Measurements from ENCODE around the gene AGPAT1.
A peak's percentile ranks its signal among the peaks of the same experiment; 100 is the strongest.
"Not testable (repeated sequence)": the region's sequence is repeated elsewhere in the genome, so short reads cannot be mapped to it uniquely, and the experiment has no call there.

AGPAT1 gene

DNA sequence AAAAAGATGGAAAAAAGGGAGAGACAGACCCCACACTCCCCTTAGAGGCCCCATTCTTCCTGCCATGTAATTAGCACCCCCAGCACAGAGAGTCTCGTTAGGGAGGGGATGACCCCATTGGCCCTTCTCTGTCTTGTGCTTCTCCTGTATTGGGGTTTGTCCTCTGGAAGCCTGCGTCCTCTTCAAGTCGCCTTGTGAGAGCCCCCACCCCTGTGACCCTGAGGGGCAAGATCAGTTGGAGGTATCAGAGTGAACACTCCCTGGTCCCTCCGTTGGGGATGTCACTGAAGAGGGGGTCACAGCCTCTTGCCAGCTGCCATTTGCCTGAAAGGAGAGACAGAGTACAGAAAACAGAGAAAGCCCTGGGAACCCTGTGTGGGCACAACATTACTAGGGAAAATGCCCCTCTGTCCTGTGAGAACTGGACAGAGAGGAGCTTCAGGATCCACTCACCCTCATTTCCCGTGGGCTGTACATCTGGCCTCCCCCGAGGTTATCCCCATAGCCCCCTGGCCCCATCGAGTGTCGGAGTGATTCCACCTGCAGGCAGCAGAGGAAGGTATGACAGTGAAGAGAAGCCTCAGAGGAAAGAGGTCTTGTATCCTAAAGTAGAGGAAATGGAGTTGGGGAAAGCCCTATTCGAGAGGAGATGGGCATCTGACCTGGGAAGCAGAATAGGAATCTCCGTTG is 10.4 kb upstream of the AGPAT1 start:
- H3K27me3 Mint-ChIP-seq, H3K9me3 Mint-ChIP-seq, CTCF ChIA-PET, DNase-seq: not testable (repeated sequence)
- Mint-ChIP-seq H3K36me3 (peaks cover 60% of the 10 kb centered on the region), H3K4me1 (peaks cover 44% of the 10 kb centered on the region), H3K27ac (peak overlapping the region; percentile 85), H3K4me3 (peak overlapping the region; percentile 41)

- Mint-ChIP-seq H3K4me1 (peaks cover 47% of the 10 kb centered on the region), H3K36me3 (peaks cover 57% of the 10 kb centered on the region), H3K27ac (peak overlapping the region; percentile 81)
- H3K27me3 Mint-ChIP-seq, DNase-seq, H3K9me3 Mint-ChIP-seq, H3K4me3 Mint-ChIP-seq, CTCF ChIA-PET: not testable (repeated sequence)
Measured at GRCh38 chr6:32185681-32186131, 9.8 kb upstream of the AGPAT1 start.

GRCh38 chr6:32184084-32184640 is 8.3 kb upstream of the AGPAT1 start, which contains the start of gene AGER:
Gene AGER (minus strand): TSS chr6:32184253. CDS start chr6:32184222, 31 bp downstream.
- Mint-ChIP-seq H3K27me3 (peaks cover 5% of the 10 kb centered on the region), H3K4me1 (peaks cover 61% of the 10 kb centered on the region), H3K9me3 (no peaks in the 10 kb centered on the region), H3K4me3 (no peak within 1 kb of the TSS), H3K27ac (no peak within 1 kb of the TSS), H3K36me3 (peaks cover 58% of the 10 kb centered on the region)
- peak; percentile 13 for DNase-seq
- CTCF ChIA-PET = no interaction called here

DNA sequence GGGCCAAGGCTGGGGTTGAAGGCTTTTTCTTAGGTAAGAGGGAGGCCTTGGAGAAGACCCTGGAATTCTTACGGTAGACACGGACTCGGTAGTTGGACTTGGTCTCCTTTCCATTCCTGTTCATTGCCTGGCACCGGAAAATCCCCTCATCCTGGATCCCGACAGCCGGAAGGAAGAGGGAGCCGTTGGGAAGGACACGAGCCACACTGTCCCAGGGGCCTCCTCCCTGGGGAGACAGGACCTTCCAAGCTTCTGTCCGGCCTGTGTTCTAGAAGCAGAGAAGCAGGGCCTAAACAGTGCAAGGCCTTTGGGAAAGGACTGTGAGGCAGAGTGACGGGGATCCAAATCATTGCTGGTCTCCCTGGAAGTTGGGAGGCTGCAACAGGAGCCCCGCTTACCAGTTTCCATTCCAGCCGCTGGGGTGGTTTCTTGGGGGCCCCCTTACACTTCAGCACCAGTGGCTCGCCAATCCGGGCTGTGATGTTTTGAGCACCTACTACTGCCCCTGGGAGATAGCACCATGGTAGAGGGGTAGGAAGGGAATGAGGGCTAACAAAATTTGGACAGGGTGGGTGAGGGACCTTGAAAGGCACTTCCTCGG is 7.7 kb upstream of the AGPAT1 start:
- H3K36me3 Mint-ChIP-seq = peaks cover 57% of the 10 kb centered on the region
- peaks cover 61% of the 10 kb centered on the region for H3K4me1 Mint-ChIP-seq
- H3K27ac Mint-ChIP-seq = no peak overlapping the region
- CTCF ChIA-PET = no interaction called here
- H3K9me3 Mint-ChIP-seq = no peaks in the 10 kb centered on the region
- H3K27me3 Mint-ChIP-seq = no peaks in the 10 kb centered on the region
- no peak for DNase-seq
- no peak overlapping the region for H3K4me3 Mint-ChIP-seq

- no peaks in the 10 kb centered on the region for H3K27me3 Mint-ChIP-seq
- H3K9me3 Mint-ChIP-seq = no peaks in the 10 kb centered on the region
- H3K36me3 Mint-ChIP-seq = peaks cover 54% of the 10 kb centered on the region
- CTCF ChIA-PET = interaction anchor here (1.1 to 1.7 kb wide), 2 partner anchors 8 to 10 kb away, joined by 6 read pairs; partner anchors contain the start of gene GPSM3
- H3K4me3 Mint-ChIP-seq = no peak overlapping the region
- peaks cover 58% of the 10 kb centered on the region for H3K4me1 Mint-ChIP-seq
- no peak for DNase-seq
- H3K27ac Mint-ChIP-seq = no peak overlapping the region
Measured at GRCh38 chr6:32183030-32183429, 7.1 kb upstream of the AGPAT1 start.

GRCh38 chr6:32182555-32182981 is 6.7 kb upstream of the AGPAT1 start:
- no peak for DNase-seq
- CTCF ChIA-PET = interaction anchor here (1.1 to 1.7 kb wide), 2 partner anchors 9 to 10 kb away, joined by 6 read pairs; partner anchors contain the start of gene GPSM3
- no peak overlapping the region for H3K4me3 Mint-ChIP-seq
- no peaks in the 10 kb centered on the region for H3K9me3 Mint-ChIP-seq
- peaks cover 50% of the 10 kb centered on the region for H3K36me3 Mint-ChIP-seq
- H3K27me3 Mint-ChIP-seq = no peaks in the 10 kb centered on the region
- H3K27ac Mint-ChIP-seq = peak overlapping the region; percentile 6
- peaks cover 55% of the 10 kb centered on the region for H3K4me1 Mint-ChIP-seq

DNA sequence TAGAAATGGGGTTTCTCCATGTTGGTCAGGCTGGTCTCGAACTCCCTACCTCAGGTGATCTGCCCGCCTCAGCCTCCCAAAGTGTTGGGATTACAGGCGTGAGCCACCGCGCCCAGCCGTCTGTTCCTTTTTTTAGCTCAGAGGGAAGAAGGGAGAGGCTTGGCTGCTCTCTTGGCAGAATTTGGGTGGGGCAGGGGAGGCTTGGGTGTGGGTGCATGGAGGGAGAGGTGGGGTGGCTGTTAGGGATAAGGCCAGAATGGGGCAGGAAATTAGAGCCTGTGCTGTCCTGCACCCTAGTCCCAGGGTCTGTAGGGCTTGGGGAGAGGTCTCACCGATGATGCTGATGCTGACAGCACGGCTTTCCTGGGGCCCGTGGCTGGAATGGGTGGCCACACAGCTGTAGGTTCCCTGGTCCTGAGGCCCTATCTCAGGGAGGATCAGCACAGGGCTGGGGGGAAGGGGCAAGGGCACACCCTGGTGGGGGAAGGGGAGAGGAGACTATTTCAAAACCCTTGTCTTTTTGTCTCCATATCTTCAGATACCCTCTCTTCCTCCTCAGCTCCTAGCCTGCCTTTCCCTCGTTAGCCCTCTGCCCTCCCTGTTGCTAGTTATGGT is 6.1 kb upstream of the AGPAT1 start:
- Mint-ChIP-seq H3K9me3 (no peaks in the 10 kb centered on the region), H3K4me3 (no peak overlapping the region), H3K27ac (peak overlapping the region; percentile 6), H3K27me3 (no peaks in the 10 kb centered on the region), H3K36me3 (peaks cover 45% of the 10 kb centered on the region), H3K4me1 (peaks cover 54% of the 10 kb centered on the region)
- CTCF ChIA-PET = interaction anchor here (1.0 to 1.7 kb wide), 3 partner anchors 9 to 64 kb away, joined by 3 to 6 read pairs (median 6); partner anchors contain the start of gene GPSM3
- DNase-seq = no peak

- Mint-ChIP-seq H3K27ac (no peak overlapping the region), H3K4me1 (peaks cover 54% of the 10 kb centered on the region), H3K27me3 (no peaks in the 10 kb centered on the region), H3K9me3 (no peaks in the 10 kb centered on the region), H3K36me3 (peaks cover 38% of the 10 kb centered on the region), H3K4me3 (no peak overlapping the region)
- CTCF ChIA-PET = interaction anchor here (1.0 to 1.7 kb wide), 2 partner anchors 10 to 63 kb away, joined by 3 to 6 read pairs; no protein-coding TSS in a partner anchor
- DNase-seq = no peak
Measured at GRCh38 chr6:32181148-32181702, 5.3 kb upstream of the AGPAT1 start.

- Mint-ChIP-seq H3K36me3 (peaks cover 29% of the 10 kb centered on the region), H3K27me3 (no peaks in the 10 kb centered on the region), H3K27ac (peak overlapping the region; percentile 30), H3K4me1 (peaks cover 52% of the 10 kb centered on the region), H3K4me3 (peak overlapping the region; percentile 85), H3K9me3 (no peaks in the 10 kb centered on the region)
- DNase-seq = no peak
- CTCF ChIA-PET = no interaction called here
Measured at GRCh38 chr6:32179766-32180405, 4.0 kb upstream of the AGPAT1 start.

DNA sequence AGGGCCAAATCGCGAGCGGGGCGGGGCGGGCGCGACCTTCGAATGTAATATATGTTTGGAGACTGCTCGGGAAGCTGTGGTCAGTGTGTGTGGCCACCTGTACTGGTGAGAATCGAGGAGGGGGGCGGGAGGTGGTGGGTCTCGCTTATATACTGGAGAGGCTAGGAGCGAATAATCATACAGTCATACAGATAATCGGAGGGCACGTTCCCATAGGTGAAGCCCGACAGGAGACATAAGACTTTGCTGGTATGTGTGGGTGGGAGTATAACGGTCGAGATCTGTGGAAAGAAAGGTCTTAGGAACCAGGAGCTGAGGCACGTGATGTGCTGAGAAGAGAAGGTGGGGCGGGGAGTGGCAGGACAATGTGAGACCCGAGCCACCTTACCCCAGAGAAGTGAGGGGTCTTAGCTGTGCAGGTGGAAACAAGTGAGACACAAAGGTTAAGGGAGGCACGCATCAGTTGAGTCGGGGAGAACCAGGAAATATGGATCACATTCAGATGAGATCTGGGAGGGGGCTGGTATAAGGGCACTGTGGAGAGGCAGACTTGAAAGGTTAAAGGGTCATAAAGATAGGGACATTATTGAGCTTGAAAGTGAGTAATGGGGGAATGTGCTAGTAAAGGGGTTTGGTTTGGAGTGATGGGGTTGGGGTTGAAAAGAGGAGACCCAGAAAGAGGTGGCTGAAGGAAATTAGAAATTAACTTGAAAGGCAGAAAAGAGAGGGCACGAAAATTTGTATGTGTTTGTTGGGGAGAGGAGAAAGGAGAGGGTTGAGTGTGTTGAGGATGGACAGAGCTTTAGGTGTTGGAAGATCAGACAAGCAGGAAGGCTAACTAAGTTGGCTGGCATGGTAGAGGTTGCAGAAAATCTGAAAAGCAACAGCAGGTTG is 2.9 kb upstream of the AGPAT1 start:
- H3K27ac Mint-ChIP-seq = peak overlapping the region; percentile 92
- DNase-seq = peak; percentile 34
- CTCF ChIA-PET = interaction anchor here (0.8 to 1.5 kb wide), 2 partner anchors 17 to 30 kb away, joined by 3 to 5 read pairs; no protein-coding TSS in a partner anchor
- H3K36me3 Mint-ChIP-seq = peaks cover 28% of the 10 kb centered on the region
- H3K4me1 Mint-ChIP-seq = peaks cover 63% of the 10 kb centered on the region
- H3K4me3 Mint-ChIP-seq = peak overlapping the region; percentile 85
- no peaks in the 10 kb centered on the region for H3K27me3 Mint-ChIP-seq
- H3K9me3 Mint-ChIP-seq = no peaks in the 10 kb centered on the region

- CTCF ChIA-PET = interaction anchor here (0.7 to 1.8 kb wide), 4 partner anchors 13 to 18 kb away, joined by 3 to 9 read pairs (median 5); partner anchors contain the start of gene GPSM3
- H3K27me3 Mint-ChIP-seq = no peaks in the 10 kb centered on the region
- DNase-seq = peak; percentile 97
Measured at GRCh38 chr6:32177788-32178546, 2.1 kb upstream of the AGPAT1 start, which contains the start of gene RNF5. Gene RNF5 (plus strand): TSS chr6:32178405. CDS start chr6:32178512, 107 bp downstream.

DNA sequence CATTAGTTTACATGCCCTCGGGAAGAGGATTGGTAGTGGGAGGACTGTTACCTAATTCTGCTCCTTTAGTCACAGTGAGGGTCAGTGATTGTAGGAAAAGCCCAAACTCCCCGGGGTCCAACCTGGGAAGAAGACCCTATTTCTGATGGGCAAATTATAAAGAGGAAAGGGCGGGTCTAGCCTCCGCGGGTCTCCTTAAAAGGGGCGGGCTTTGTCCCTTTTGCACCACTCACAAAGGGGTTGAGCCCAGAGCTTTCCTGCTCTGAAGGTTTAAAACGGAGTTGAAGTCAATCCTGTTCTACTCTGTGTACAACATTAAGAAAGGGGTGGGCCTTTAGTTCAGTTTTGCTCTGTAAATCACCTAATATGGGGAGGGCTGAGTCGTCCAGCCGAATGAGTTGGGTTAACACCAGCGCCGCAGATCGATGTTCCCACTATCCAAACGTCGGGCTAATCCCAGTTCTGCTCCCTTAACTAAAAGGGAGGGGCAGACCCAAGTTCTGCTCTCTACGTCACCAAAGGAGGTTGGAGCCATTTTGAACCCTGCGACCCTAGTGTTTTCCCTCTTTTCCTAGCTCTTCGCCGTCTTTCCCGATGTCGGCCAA is 1.4 kb upstream of the AGPAT1 start:
- peaks cover 21% of the 10 kb centered on the region for H3K36me3 Mint-ChIP-seq
- H3K27me3 Mint-ChIP-seq = no peaks in the 10 kb centered on the region
- H3K4me3 Mint-ChIP-seq = peak overlapping the region; percentile 85
- peaks cover 73% of the 10 kb centered on the region for H3K4me1 Mint-ChIP-seq
- CTCF ChIA-PET = interaction anchor here (0.7 to 1.8 kb wide), 3 partner anchors 14 to 18 kb away, joined by 3 to 9 read pairs (median 5); partner anchors contain the start of gene GPSM3
- peak overlapping the region; percentile 92 for H3K27ac Mint-ChIP-seq
- peak; percentile 65 for DNase-seq
- H3K9me3 Mint-ChIP-seq = no peaks in the 10 kb centered on the region

More at GRCh38 chr6:32177788-32178546, 2.1 kb upstream of the AGPAT1 start, which contains the start of gene RNF5:
- peaks cover 24% of the 10 kb centered on the region for H3K36me3 Mint-ChIP-seq
- H3K4me1 Mint-ChIP-seq = peaks cover 71% of the 10 kb centered on the region
- H3K4me3 Mint-ChIP-seq = peak within 1 kb of the TSS; percentile 85
- H3K9me3 Mint-ChIP-seq = no peaks in the 10 kb centered on the region
- peak within 1 kb of the TSS; percentile 92 for H3K27ac Mint-ChIP-seq

Measured in activated naive CD4-positive, alpha-beta T cell treated with anti-CD3 and anti-CD28 coated beads, Interleukin-2, amount 10 ng/mL, durations not matched to agents 7 days and 5 days (primary cell).